ENCODE measurements around the gene CDO1. TPM values are rescaled to one million over a fixed set of nuclear protein-coding genes. Genes with fewer than 3 reads are reported as not detected.
"Not testable (repeated sequence)": the region's sequence is repeated elsewhere in the genome, so short reads cannot be mapped to it uniquely, and the experiment has no call there.

The CDO1 gene
- total and polyA plus RNA-seq, 4 experiments from 2014 or later: 1.1 to 1.4 TPM; not detected in 2

GRCh38 chr5:115831163-115831768 is 14.8 kb upstream of the CDO1 start:
- Mint-ChIP-seq H3K9me3 (peaks cover 0 to 12% (median 6%) of the 10 kb centered on the region in 8 donors), H3K27me3 (no peaks in the 10 kb centered on the region), H3K4me3 (no peak overlapping the region), H3K4me1 (peaks cover 5 to 12% (median 10%) of the 10 kb centered on the region in 4 donors), H3K27ac (peak overlapping the region in 5 of 7 donors; percentile 2 to 61 (median 29)), H3K36me3 (peaks cover 67 to 72% of the 10 kb centered on the region in 2 donors)
- Histone ChIP-seq H3K27me3 (ENCODE audit: insufficient read depth, low read length) (no peaks in the 10 kb centered on the region), H3K9me3 (ENCODE audit: control insufficient read depth in 1 of 2, low read length in 2 of 2) (no peaks in the 10 kb centered on the region), H3K4me1 (ENCODE audit: insufficient read depth, low read length) (no peaks in the 10 kb centered on the region), H3K36me3 (ENCODE audit: insufficient read depth, low read length) (peaks cover 34% of the 10 kb centered on the region), H3K4me3 (ENCODE audit: low read length in 2 of 2) (no peak overlapping the region), H3K27ac (ENCODE audit: low read depth, low read length) (no peak overlapping the region)
- intact Hi-C loops (cut with micrococcal nuclease): loop anchor here (1.0 kb wide), 2 partner anchors 8 to 197 kb away; no protein-coding TSS in a partner anchor
- ChIA-PET CTCF (ENCODE audit: partially characterized antibody) (interaction anchor here (0.6 to 1.4 kb wide), 5 partner anchors 8 to 212 kb away, joined by 3 to 4 read pairs (median 4); no protein-coding TSS in a partner anchor), POLR2A (ENCODE audit: partially characterized antibody) (interaction anchor here (1.0 kb wide), 1 partner anchor 10 kb away, joined by 5 read pairs; the partner anchor contains the start of genes AP3S1 and ATG12)
- peak in 4 of 5 donors; percentile 30 to 48 (median 38) for DNase-seq

DNA sequence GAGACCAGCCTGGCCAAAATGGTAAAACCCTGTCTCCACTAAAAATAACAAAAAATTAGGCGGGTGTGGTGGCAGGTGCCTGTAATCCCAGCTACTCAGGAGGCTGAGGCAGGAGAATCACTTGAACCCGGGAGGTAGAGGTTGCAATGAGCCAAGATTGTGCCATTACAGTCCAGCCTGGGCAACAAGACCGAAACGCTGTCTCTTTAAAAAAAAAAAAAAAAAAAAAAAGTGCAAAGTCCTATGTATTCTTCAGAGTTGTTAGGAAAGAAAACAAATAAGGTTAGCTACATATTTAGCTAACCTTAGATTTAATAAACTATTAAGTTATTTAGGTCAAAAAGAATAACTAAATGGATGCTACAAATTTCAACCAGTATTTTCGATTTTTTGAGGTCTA is 13.5 kb upstream of the CDO1 start:
- Histone ChIP-seq H3K4me1 (ENCODE audit: insufficient read depth, low read length) (no peaks in the 10 kb centered on the region), H3K9me3 (ENCODE audit: control insufficient read depth in 1 of 2, low read length in 2 of 2) (no peaks in the 10 kb centered on the region), H3K27me3 (ENCODE audit: insufficient read depth, low read length) (no peaks in the 10 kb centered on the region), H3K36me3 (ENCODE audit: insufficient read depth, low read length) (peaks cover 21% of the 10 kb centered on the region), H3K4me3 (ENCODE audit: low read length in 2 of 2) (no peak overlapping the region), H3K27ac (ENCODE audit: low read depth, low read length) (no peak overlapping the region)
- no peaks in the 10 kb centered on the region for H3K27me3 Mint-ChIP-seq
- peaks cover 4 to 11% (median 6%) of the 10 kb centered on the region in 4 donors for H3K4me1 Mint-ChIP-seq
- H3K27ac Mint-ChIP-seq: no peak overlapping the region
- peaks cover 58 to 60% of the 10 kb centered on the region in 2 donors for H3K36me3 Mint-ChIP-seq
- no peak overlapping the region for H3K4me3 Mint-ChIP-seq
- H3K9me3 Mint-ChIP-seq: peaks cover 0 to 25% (median 19%) of the 10 kb centered on the region in 8 donors
- ChIA-PET POLR2A (ENCODE audit: partially characterized antibody) (interaction anchor here (0.6 kb wide), 1 partner anchor 12 kb away, joined by 3 read pairs; the partner anchor contains the start of genes AP3S1 and ATG12), CTCF (ENCODE audit: partially characterized antibody) (no interaction called here)
- intact Hi-C loops (cut with micrococcal nuclease): no loop called here
- DNase-seq: no peak

- POLR2A ChIA-PET (ENCODE audit: partially characterized antibody): no interaction called here
Observed at GRCh38 chr5:115825948-115826347, 9.5 kb upstream of the CDO1 start.

DNA sequence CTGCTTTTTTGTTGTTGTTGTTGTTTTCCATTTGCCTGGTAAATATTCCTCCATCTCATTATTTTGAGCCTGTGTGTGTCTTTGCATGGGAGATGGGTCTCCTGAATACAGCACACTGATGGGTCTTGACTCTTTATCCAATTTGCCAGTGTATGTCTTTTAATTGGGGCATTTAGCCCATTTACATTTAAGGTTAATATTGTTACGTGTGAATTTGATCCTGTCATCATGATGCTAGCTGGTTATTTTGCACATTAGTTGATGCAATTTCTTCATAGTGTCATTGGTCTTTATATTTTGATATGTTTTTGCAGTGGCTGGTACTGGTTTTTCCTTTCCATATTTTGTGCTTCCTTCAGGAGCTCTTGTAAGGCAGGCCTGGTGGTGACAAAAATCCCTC is 8.5 kb upstream of the CDO1 start:
- DNase-seq; H3K9me3 ChIP-seq (ENCODE audit: control insufficient read depth in 1 of 2, low read length in 2 of 2); POLR2A ChIA-PET (ENCODE audit: partially characterized antibody); H3K4me1 ChIP-seq (ENCODE audit: insufficient read depth, low read length); intact Hi-C loops (cut with micrococcal nuclease); H3K36me3 ChIP-seq (ENCODE audit: insufficient read depth, low read length); CTCF ChIA-PET (ENCODE audit: partially characterized antibody); H3K4me3 Mint-ChIP-seq; H3K27ac Mint-ChIP-seq; H3K4me1 Mint-ChIP-seq; H3K27me3 ChIP-seq (ENCODE audit: insufficient read depth, low read length); H3K4me3 ChIP-seq (ENCODE audit: low read length in 2 of 2); H3K27ac ChIP-seq (ENCODE audit: low read depth, low read length): not testable (repeated sequence)
- peaks cover 32 to 33% of the 10 kb centered on the region in 2 donors for H3K36me3 Mint-ChIP-seq
- peaks cover 8 to 10% of the 10 kb centered on the region in 2 donors for H3K27me3 Mint-ChIP-seq
- peaks cover 0 to 47% (median 33%) of the 10 kb centered on the region in 8 donors for H3K9me3 Mint-ChIP-seq

More at GRCh38 chr5:115825948-115826347, 9.5 kb upstream of the CDO1 start:
- CTCF ChIA-PET (ENCODE audit: partially characterized antibody): no interaction called here
- Mint-ChIP-seq H3K36me3 (peaks cover 33 to 34% of the 10 kb centered on the region in 2 donors), H3K9me3 (peaks cover 0 to 47% (median 33%) of the 10 kb centered on the region in 8 donors), H3K4me1 (peaks cover 0 to under 1% (median under 1%) of the 10 kb centered on the region in 4 donors), H3K27ac (no peak overlapping the region), H3K4me3 (no peak overlapping the region), H3K27me3 (peaks cover 2 to 3% of the 10 kb centered on the region in 2 donors)
- Histone ChIP-seq H3K9me3 (ENCODE audit: control insufficient read depth in 1 of 2, low read length in 2 of 2) (no peaks in the 10 kb centered on the region), H3K27me3 (ENCODE audit: insufficient read depth, low read length) (no peaks in the 10 kb centered on the region), H3K36me3 (ENCODE audit: insufficient read depth, low read length) (peaks cover 7% of the 10 kb centered on the region), H3K27ac (ENCODE audit: low read depth, low read length) (no peak overlapping the region), H3K4me1 (ENCODE audit: insufficient read depth, low read length) (no peaks in the 10 kb centered on the region), H3K4me3 (ENCODE audit: low read length in 2 of 2) (no peak overlapping the region)
- no peak for DNase-seq
- intact Hi-C loops (cut with micrococcal nuclease): no loop called here

GRCh38 chr5:115820846-115821245 is 4.4 kb upstream of the CDO1 start:
- no peak overlapping the region for H3K4me3 ChIP-seq (ENCODE audit: low read length in 2 of 2)
- H3K27ac ChIP-seq (ENCODE audit: low read depth, low read length): no peak overlapping the region
- intact Hi-C loops (cut with micrococcal nuclease): no loop called here
- peaks cover 0 to 32% (median 25%) of the 10 kb centered on the region in 8 donors for H3K9me3 Mint-ChIP-seq
- H3K36me3 ChIP-seq (ENCODE audit: insufficient read depth, low read length): no peaks in the 10 kb centered on the region
- H3K27ac Mint-ChIP-seq: no peak overlapping the region
- ChIA-PET POLR2A (ENCODE audit: partially characterized antibody) (no interaction called here), CTCF (ENCODE audit: partially characterized antibody) (no interaction called here)
- peaks cover 23% of the 10 kb centered on the region for H3K27me3 ChIP-seq (ENCODE audit: insufficient read depth, low read length)
- no peaks in the 10 kb centered on the region for H3K9me3 ChIP-seq (ENCODE audit: control insufficient read depth in 1 of 2, low read length in 2 of 2)
- peaks cover 1 to 4% of the 10 kb centered on the region in 2 donors for H3K36me3 Mint-ChIP-seq
- no peak overlapping the region for H3K4me3 Mint-ChIP-seq
- peaks cover 0 to 10% (median 3%) of the 10 kb centered on the region in 4 donors for H3K4me1 Mint-ChIP-seq
- no peak for DNase-seq
- H3K4me1 ChIP-seq (ENCODE audit: insufficient read depth, low read length): peaks cover 7% of the 10 kb centered on the region
- peaks cover 31 to 33% of the 10 kb centered on the region in 2 donors for H3K27me3 Mint-ChIP-seq

GRCh38 chr5:115818821-115819220 is 2.4 kb upstream of the CDO1 start:
- DNase-seq: no peak
- Mint-ChIP-seq H3K9me3 (peaks cover 0 to 13% (median 9%) of the 10 kb centered on the region in 8 donors), H3K27ac (no peak overlapping the region), H3K36me3 (peaks cover 0 to 1% of the 10 kb centered on the region in 2 donors), H3K4me1 (peaks cover 5 to 20% (median 9%) of the 10 kb centered on the region in 4 donors), H3K27me3 (peaks cover 48 to 50% of the 10 kb centered on the region in 2 donors), H3K4me3 (peak overlapping the region in 1 of 8 donors; percentile 26)
- H3K4me3 ChIP-seq (ENCODE audit: low read length in 2 of 2): no peak overlapping the region
- POLR2A ChIA-PET (ENCODE audit: partially characterized antibody): no interaction called here
- no peaks in the 10 kb centered on the region for H3K36me3 ChIP-seq (ENCODE audit: insufficient read depth, low read length)
- peaks cover 32% of the 10 kb centered on the region for H3K27me3 ChIP-seq (ENCODE audit: insufficient read depth, low read length)
- CTCF ChIA-PET (ENCODE audit: partially characterized antibody): no interaction called here
- no peaks in the 10 kb centered on the region for H3K9me3 ChIP-seq (ENCODE audit: control insufficient read depth in 1 of 2, low read length in 2 of 2)
- intact Hi-C loops (cut with micrococcal nuclease): no loop called here
- H3K27ac ChIP-seq (ENCODE audit: low read depth, low read length): no peak overlapping the region
- H3K4me1 ChIP-seq (ENCODE audit: insufficient read depth, low read length): peaks cover 16% of the 10 kb centered on the region

- H3K36me3 Mint-ChIP-seq: no peaks in the 10 kb centered on the region
- peaks cover 16% of the 10 kb centered on the region for H3K4me1 ChIP-seq (ENCODE audit: insufficient read depth, low read length)
- POLR2A ChIA-PET (ENCODE audit: partially characterized antibody): no interaction called here
- peak overlapping the region in 2 of 8 donors; percentile 15 to 22 for H3K4me3 Mint-ChIP-seq
- no peak overlapping the region for H3K4me3 ChIP-seq (ENCODE audit: low read length in 2 of 2)
- H3K27ac ChIP-seq (ENCODE audit: low read depth, low read length): no peak overlapping the region
- H3K9me3 Mint-ChIP-seq: peaks cover 0 to 5% (median 2%) of the 10 kb centered on the region in 8 donors
- H3K27me3 Mint-ChIP-seq: peaks cover 56 to 61% of the 10 kb centered on the region in 2 donors
- H3K36me3 ChIP-seq (ENCODE audit: insufficient read depth, low read length): no peaks in the 10 kb centered on the region
- intact Hi-C loops (cut with micrococcal nuclease): no loop called here
- CTCF ChIA-PET (ENCODE audit: partially characterized antibody): no interaction called here
- no peak for DNase-seq
- no peaks in the 10 kb centered on the region for H3K9me3 ChIP-seq (ENCODE audit: control insufficient read depth in 1 of 2, low read length in 2 of 2)
- H3K4me1 Mint-ChIP-seq: peaks cover 5 to 22% (median 9%) of the 10 kb centered on the region in 4 donors
- H3K27ac Mint-ChIP-seq: no peak overlapping the region
- peaks cover 32% of the 10 kb centered on the region for H3K27me3 ChIP-seq (ENCODE audit: insufficient read depth, low read length)
Observed at GRCh38 chr5:115817386-115817785, 927 bp upstream of the CDO1 start.

Measured in CD4-positive, alpha-beta memory T cell (primary cell).